Fibroblast of lung (primary cell): ENCODE measurements around the gene VWF.

Source experiments
- EZH2 ChIP-seq: IDR thresholded peaks from 2 replicates; pipeline ENCODE4 v1.5.1; 2012; ENCODE audit warnings: low read length, control low read depth, mild to moderate bottlenecking; ENCODE audit errors: missing control alignments
- TF ChIP-seq, protein P1 (sequence below), 2 donors: IDR thresholded peaks in 1 of 2; conservative IDR thresholded peaks in 1 of 2; 1 replicate in 1 of 2; 2 replicates in 1 of 2; pipeline ENCODE4 v1.5.1; 2011 to 2012; ENCODE audit warnings: low read length in 2 of 2, control low read depth in 1 of 2, inconsistent platforms in 1 of 2, low read depth in 1 of 2, mild to moderate bottlenecking in 1 of 2

DNA sequence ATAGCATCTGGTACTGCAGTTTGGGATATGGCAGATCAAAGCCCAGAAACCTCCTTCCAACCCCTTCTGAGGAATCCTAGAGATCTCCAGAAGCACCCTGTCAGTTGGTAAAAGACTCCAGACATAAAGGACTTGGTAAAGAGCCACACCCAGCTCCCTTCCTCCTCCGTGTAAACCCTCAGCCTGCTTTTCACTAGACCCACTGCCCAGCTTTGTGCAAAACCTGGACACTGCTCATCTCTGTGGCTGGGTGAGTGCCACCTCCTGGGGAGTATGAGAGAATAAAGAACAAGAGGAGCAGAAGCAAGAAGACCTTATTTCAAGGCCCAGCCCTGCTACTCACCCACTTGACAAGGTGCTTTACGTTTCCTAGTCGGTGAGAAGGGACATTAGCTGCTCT is 212.5 kb downstream of the VWF start:
- TF ChIP-seq, protein P1, sequence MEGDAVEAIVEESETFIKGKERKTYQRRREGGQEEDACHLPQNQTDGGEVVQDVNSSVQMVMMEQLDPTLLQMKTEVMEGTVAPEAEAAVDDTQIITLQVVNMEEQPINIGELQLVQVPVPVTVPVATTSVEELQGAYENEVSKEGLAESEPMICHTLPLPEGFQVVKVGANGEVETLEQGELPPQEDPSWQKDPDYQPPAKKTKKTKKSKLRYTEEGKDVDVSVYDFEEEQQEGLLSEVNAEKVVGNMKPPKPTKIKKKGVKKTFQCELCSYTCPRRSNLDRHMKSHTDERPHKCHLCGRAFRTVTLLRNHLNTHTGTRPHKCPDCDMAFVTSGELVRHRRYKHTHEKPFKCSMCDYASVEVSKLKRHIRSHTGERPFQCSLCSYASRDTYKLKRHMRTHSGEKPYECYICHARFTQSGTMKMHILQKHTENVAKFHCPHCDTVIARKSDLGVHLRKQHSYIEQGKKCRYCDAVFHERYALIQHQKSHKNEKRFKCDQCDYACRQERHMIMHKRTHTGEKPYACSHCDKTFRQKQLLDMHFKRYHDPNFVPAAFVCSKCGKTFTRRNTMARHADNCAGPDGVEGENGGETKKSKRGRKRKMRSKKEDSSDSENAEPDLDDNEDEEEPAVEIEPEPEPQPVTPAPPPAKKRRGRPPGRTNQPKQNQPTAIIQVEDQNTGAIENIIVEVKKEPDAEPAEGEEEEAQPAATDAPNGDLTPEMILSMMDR (conservative IDR thresholded peaks at IDR 0.05 in 1 of 2, IDR thresholded peaks at IDR 0.05 in 1 of 2; ENCODE audit: low read depth in 1 of 2, low read length in 2 of 2) = no peak
- no peak for TF ChIP-seq EZH2
